NCI-H1436 (cell line): ENCODE measurements around the gene OR56A5.
"Not testable (repeated sequence)": the region's sequence is repeated elsewhere in the genome, so short reads cannot be mapped to it uniquely, and the experiment has no call there.

ENCODE experiments used
- DNase-seq: peaks from one replicate; lab custom pipeline; 2025; lab: John Stamatoyannopoulos, UW

The OR56A5 gene, protein sequence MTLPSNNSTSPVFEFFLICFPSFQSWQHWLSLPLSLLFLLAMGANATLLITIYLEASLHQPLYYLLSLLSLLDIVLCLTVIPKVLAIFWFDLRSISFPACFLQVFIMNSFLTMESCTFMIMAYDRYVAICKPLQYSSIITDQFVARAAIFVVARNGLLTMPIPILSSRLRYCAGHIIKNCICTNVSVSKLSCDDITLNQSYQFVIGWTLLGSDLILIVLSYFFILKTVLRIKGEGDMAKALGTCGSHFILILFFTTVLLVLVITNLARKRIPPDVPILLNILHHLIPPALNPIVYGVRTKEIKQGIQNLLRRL

DNA sequence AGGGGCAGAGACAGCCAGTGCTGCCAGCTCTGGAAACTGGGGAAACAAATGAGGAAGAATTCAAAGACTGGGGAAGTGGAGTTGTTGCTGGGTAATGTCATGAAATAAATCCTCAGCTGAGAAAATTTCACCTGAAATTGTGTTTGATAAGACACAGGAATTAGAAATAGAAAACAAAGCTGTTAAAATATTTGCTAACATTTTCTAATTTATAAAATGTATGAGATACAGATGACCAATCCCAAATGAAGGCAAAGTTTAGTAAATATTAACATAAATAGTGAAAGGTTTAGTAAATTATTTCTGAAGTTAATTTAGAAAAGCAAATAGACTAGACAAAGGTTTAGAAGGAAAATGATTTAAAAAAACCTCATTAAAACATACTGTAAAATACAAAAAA lies at the start of gene OR56A5:
OR56A5 (minus strand) TSS at position 101 of the 400 bp plus-strand sequence; CDS start at position 101, 0 bp downstream.
- no peak for DNase-seq

DNA sequence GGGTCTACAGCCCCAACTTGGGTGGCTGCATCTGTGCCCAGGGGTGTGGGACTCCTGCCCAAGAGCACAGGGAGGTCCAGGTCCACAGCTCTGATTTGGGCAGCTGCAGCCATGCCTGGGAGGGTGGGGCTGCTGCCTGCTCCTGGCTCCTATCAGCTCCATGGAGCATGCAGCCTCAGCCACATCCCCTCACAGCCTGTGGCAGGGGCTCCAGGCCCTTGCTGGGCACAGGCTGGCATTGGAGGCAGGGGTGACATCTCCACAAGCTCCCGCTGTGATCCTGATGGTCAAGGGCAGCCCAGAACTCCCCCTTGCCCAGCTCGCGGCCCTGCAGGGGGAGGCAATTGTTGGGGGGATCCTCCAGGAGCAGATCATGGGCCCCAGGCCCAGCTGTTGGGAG lies 44.7 kb upstream of the OR56A5 start:
- no peak for DNase-seq

DNA sequence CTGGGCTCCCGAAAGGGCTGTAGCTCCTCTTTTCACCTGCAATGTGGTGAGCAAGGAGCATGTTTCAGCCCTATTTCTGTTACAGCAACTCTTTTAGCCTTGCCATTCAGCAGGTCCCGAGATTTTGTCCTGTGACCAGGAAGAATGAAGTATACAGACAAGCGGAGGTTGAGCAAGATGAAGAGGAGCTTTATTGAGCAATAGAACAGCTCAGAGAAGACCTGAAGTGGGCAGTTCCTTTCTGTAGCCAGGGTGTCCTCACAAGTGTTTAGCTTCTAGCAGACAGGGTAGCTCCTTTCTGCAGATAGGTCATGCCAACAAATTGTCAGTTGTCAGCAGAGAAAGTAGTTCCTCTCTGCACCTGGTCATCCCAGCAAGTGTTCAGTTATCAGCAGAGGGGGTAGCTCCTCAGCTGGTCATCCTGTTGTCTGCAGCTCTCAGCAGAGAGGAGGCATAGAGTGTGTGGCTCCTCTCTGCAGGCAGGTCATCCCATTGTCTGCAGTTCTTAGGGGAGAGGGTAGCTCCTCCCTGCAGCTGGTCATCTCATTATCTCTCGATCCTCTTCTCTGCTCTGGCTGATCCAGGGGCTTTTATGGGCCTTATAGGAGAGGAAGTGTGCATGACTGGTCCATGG lies 43.9 kb upstream of the OR56A5 start:
- DNase-seq: no peak

DNA sequence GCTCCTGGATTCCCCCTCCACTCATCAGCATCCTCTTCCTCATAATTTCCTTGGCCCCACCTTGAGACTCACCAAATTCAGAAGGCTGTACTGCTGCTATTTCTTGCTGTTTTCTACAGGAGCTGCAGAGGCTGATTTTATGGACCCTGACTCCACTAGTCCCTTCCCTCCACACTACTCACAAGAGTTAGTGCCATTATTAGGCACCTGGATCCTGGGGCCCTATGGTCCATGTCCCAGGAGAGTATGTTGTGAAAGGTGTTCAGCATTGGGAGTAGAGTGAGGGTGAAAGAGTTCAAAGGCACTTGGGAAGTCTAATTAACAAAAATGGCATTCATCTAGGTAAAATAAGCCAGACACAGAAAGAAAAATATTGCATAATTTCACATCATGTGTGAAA lies 38.6 kb upstream of the OR56A5 start, which contains the start of gene OR56A4:
OR56A4 (minus strand) TSS at position 101 of the 400 bp plus-strand sequence. CDS start 3,954 bp downstream, outside the sequence.
- no peak for DNase-seq

DNA sequence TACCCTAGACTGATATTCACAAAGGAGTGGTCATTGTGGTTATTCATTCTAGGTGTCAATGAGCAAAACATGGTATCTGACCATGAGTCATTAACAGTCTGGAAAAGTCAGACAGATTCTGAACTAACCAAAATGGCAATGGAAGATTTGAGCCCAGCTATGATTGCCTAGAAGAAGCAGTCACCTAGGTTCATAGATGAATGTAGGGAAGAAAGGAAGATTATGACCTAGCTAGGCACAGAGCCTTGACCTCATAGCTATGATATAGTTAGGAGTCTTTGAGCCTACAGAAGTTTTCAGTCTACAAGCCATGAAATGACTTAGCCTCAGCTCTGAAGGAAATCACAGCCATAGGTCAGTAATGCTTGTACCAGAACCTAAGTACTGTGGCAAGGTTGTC lies 38.1 kb upstream of the OR56A5 start:
- DNase-seq: no peak

DNA sequence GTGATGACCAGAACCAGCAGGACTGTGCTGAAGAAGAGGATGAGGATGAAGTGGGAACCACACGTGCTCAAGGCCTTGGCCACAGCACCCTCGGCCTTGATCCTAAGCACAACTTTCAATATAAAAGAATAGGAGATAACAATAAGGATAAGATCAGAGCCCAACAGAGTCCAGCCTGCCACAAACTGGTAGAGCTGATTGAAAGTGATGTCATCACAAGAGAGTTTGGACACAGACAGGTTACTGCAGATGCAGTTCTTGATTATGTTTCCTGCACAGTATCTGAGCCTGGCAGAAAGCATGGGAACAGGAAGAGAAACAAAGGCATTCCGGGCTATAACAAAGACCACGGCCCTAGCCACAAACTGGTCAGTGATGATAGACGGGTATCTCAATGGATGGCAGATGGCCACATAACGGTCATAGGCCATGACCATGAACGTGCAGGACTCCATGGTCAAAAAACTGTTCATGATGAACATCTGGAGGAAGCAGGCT lies 34.0 kb upstream of the OR56A5 start:
- DNase-seq: no peak

DNA sequence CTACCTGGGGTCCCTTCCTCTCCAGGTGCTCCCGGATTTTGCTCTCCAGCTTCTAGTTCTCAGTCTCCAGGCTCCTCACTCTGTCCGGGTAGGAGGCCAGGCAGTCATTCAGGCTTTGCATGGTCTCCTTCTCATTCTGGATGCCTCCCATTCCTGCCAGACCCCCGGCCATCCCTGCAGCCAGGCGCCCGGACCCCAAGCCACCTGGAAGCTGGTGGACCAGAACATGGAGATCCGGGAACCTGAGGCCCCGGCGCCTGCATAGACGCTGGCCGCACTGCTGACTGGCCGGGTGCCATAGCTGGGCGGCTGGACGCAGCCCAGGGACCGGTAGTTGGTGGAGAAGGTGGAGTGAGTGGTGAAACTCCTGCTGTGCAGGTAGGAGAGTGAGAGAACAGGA lies 26.5 kb upstream of the OR56A5 start:
- DNase-seq: no peak

DNA sequence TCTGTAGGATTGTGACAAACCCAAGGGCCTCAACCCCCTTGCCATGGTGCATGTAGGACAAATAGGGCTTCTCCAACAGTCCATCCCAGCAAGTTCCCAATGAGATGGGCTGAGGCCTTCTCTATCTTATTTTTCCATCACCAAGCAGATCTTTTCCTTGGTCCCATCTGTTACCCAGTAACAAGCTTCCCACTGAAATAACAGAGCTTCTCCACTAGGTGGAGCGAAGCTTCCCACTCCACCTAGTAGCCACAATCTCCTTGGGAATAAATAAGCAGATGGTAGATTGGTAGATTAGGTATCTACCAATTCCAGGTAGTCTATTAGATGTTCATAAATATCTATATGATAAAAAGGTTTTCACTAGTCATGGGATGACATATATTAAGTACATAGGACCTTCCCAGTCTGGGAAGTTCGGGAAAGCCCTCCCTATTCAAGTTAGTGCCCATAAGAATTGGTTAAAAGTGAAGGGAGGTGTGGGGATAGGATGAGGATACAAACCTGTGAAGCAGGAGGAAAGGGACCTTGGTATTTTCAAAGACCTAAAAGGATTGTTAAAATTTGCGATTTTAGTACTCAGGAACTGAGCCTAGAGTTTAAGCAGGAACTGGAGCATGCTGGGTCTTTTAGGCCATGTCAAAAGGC lies 24.4 kb upstream of the OR56A5 start:
- DNase-seq: no peak

DNA sequence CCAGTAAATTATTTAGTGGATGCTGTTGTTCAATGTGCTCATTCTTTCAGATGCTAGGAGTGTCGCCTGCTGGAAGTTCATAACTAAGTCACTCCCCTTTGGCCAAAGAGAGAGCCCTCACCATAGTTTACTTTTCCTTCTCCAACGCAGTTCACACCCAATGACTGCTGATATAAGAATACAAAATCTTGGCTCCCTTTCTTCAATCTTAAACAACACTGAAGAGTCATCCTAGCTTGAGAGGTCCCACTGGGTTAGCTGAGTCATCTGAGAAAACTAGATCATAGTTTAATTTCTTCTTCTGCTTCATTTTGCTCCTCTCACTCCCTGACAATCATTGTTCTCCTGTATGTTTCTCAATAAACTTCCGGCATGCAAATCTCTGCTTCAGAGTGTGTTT lies 23.9 kb upstream of the OR56A5 start:
- no peak for DNase-seq

DNA sequence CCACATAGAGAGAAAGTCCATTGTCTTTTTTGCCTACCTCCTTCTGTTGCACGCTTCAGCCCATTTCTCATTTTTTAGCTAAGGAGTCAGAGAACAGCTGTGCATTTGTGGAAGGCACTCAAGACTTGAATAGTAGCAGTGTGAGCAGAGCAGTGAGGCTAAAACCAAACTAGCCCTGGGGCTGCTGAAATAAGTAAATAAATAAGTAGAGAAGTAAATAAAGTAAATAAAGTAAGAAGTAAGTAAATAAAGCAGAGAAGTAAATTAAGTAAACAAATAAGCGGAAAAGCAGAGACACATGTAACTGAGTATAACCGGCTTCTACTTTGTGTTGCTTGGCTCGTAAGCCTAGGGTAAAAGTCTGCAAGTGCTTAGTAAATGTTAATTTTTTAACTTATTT lies 20.9 kb upstream of the OR56A5 start:
- no peak for DNase-seq

DNA sequence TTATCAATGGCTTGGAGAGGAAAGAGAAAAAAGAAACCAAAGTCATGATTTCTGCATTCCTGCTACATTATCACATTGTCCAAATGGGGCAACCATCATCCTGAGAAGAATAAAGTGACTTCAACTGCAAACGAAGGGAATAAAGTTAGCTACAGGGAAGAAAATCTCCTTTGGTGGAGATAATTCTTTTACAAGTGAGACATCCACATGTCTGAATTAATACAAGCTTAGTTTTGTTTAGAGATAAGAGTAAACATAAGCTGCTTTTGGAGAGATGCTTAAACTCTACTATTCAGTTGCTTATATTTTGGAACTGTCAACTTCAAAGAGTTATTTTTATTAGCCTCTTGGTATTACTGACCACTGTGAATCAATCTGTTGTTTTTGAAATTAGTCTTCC lies 18.6 kb upstream of the OR56A5 start, which contains the start of gene OR52L1:
OR52L1 (minus strand) TSS at position 101 of the 400 bp plus-strand sequence; CDS start at position 46, 55 bp downstream.
- no peak for DNase-seq

DNA sequence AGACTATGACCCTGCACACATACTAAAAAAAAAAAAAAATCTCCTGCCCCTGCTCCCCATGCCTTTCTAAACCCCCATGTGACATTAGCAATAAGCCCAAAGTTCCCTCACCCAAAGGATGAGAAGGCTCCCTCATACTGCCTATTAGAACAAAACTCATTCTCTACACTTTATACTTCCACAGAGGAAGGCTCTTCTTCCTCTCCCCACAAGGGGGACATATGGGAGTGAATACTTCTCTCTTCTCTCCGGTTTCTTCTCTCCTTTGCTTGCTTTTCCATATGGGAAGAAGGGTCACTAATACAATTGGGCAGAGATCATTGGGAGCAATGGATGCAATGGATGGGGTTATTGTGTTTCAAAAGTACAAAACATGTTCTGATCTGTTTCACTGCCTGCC lies 15.1 kb upstream of the OR56A5 start:
- no peak for DNase-seq

DNA sequence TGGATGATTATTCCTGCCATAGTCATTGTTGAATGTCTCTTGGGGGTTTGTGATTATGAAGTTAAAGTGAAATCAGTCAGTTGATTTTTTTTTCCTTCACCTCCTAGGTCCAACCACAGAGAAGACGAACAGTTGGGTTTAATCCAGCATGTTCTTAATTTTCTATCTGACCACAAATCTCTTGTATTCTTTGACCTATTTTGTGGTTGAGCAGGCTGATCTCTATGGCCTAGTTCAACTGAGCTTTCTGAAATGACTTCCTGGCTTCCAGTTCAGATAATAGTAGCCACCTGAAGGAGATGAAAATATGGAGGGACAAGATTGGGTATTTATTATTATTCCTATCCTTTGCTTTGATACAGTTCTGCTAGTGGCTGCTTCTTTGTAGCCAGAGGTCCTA lies 5.2 kb upstream of the OR56A5 start:
- no peak for DNase-seq

DNA sequence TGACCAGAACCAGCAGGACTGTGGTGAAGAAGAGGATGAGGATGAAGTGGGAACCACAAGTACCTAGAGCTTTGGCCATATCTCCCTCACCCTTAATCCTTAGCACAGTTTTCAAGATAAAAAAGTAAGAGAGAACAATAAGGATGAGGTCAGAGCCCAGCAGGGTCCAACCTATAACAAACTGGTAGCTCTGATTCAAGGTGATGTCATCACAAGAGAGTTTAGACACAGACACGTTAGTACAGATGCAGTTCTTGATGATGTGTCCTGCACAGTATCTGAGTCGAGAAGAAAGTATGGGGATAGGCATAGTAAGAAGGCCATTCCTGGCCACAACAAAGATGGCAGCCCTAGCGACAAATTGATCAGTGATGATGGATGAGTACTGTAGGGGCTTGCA lies 586 bp downstream of the OR56A5 start:
- no peak for DNase-seq

DNA sequence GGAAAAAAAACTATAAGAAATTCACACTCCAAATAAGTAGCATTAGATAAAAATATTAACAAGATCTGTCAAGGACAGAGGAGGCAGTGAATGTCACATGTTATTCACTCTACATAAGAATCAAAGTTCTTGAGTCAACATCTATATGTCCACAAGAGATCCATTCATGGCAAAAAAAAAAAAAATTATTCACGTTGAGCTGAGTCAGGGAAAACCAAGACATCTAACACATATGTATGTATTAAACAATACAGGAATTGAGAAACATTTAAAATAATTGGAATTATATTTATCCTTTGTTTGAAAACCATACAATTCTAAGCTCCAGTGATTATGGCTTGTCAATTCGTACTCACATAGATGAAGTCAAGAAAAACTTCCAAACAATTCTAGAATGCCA lies 1.3 kb downstream of the OR56A5 start:
- DNase-seq: no peak

DNA sequence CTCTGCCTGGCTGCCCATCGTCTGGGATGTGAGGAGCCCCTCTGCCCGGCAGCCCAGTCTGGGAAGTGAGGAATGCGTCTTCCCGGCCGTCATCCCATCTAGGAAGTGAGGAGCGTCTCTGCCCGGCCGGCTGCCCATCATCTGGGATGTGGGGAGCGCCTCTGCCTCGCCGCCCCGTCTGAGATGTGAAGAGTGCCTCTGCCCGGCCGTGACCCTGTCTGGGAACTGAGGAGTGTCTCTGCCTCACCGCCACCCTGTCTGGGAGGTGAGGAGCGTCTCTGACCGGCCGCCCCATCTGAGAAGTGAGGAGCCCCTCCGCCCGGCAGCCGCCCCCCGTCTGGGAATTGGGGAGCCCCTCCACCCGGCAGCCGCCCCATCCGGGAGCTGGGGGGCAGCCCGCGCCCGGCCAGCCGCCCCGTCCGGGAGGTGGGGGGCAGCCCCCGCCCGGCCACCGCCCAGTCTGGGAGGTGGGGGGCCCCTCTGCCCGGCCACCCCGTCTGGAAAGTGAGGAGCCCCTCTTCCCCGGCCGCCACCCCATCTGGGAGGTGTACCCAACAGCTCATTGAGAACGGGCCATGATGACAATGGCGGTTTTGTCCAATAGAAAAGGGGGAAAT lies 7.5 kb downstream of the OR56A5 start:
- not testable (repeated sequence) for DNase-seq

DNA sequence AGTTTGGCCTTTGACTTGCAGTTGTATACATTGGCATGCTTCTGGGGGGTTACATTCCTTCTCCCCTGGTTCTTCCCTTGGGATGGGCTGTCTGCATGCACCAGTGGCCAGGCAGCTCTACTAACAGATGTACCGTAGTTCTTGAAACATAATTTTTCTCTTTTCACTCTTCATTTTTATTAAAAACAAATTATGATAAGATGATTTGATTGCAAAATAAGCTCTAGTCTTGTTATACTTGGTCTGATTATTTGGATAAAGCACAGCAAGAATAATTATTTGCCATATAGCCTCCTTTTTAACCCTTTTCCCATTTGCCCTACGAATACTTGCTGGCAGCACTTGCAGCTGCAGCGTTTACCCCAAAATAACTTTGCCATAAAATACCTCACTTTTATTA lies 12.7 kb downstream of the OR56A5 start:
- no peak for DNase-seq

DNA sequence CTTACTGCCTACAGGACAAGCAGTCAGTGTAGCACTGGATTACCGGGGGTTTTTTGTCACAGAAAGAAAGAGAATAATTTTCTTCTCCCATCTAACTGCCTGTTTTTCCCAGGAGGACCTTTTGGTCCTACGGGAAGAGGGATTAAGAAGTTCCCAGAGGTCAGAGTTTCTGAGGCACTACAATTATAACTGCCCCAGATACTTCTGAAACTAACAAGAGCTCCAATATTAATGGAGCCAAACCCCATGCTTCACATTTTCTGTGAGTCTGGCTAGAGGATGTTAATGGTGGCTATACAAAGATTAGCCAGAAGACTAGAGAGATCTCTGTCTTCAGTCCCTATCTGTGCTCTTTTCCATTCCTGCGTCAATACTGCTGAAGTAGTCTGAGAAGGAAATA lies 26.3 kb downstream of the OR56A5 start, which contains the start of gene OR56A3:
OR56A3 (plus strand) TSS at position 301 of the 400 bp plus-strand sequence. CDS start 5,096 bp downstream, outside the sequence.
- no peak for DNase-seq

DNA sequence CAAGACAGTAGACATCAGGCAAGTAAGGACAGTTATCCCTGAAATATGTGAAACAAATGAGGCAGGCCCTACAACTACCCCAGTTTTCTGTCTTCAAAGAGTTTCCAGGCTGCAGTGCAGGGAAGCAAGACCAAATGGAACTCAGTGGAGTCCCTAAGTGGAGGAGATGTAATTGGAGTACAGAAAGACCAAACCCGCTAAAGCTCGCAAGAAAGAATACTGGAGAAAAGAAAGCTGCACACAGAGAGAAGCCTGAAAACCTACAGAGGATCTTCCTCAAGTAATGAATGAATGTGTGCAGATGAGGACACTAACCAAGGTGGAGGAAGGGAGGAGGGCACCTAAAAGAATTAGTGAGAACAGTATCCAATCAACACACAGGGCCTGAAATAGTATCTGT lies 27.5 kb downstream of the OR56A5 start:
- DNase-seq: no peak

DNA sequence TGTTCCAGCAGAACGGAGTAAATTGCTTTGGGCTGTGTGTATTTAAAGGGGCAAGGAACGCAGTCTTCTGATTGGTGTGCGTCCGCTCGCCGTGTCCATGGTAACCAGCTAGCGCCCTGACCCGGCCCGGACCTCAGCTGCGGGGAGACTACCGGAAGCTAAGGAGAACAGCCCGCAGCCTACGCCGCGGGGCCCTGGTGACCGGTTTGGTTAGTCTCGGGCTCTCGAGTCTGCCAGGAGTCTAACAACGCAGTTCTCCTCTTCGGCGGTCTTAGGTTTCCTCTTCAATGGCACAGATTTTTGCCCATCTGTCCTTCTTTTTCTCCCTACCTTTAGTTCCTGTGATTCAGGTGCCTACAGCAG lies 29.7 kb downstream of the OR56A5 start:
- no peak for DNase-seq

DNA sequence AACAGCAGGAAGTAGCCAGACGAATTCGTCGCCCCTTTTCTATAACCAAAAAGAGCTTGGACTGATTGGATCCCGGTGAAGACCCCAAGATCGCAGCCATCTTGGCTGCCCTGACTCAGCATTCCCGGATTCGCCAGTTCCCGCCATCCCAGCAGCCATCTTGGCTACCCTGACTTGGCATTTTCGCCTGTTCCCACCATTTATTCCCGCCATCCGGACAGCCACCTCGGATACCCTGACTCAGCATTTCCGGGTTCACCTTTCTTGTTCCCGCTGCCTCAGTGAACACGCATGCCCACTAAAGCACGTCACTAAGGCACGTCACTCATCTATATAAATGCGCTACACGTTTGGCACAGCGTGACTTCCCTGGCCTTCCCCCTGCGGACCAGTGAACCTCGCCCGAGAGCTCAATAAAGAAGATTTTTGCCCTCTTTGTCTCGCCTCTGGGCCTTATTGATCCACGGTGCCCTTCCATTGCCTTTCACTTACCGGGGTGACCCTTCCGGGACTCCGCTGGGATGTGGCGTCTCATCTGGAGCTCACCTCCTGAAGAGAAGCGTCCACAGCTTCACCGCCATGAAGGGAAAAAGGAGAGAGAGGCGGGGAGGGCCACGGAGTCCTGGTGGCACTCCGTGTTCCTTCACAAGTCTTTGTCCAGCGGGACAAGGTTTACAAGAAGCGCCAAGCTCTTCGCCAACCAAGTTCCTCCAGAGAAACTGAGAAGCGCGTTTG lies 30.3 kb downstream of the OR56A5 start:
- DNase-seq: no peak

DNA sequence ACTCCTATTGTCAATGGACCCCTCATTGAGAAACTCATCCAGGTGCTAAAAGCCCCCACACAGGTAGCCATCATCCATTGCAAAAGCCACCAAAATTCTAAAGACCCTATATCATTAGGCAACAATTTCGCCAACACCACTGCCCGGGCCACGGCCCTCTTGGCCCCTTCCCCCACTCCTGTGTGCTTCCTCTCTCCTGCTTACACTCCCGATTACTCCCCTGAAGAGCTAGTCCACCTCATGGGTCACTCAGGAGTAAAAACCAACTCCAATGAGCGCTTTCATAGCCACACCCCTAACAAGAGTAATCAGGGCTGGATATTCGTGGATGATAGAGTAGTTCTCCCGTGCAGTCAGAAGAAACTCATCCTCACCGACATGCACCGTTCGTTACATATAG lies 35.2 kb downstream of the OR56A5 start:
- no peak for DNase-seq
